22Rv1 (cell line): ENCODE data around the gene COL5A1.

Source experiments
- H3K27ac ChIP-seq: fragments of 450-650 bp; 2 replicates; pipeline ENCODE4 v1.5.1; 2017
- CTCF ChIP-seq: fragments of 450-650 bp; IDR thresholded peaks from 2 replicates; pipeline ENCODE4 v1.5.1; 2017; ENCODE audit warnings: mild to moderate bottlenecking
- ZFX ChIP-seq: fragments of 450-650 bp; IDR thresholded peaks from 2 replicates; pipeline ENCODE4 v1.6.1; 2017; ENCODE audit warnings: antibody characterized with exemption, borderline replicate concordance

The COL5A1 gene

GRCh38 chr9:134785325-134786108, 143.9 kb downstream of the COL5A1 start:
- TF ChIP-seq CTCF = no peak
- TF ChIP-seq ZFX = no peak

GRCh38 chr9:134787601-134788531, 146.3 kb downstream of the COL5A1 start:
- H3K27ac ChIP-seq = no peak overlapping the region
- TF ChIP-seq CTCF = no peak
- no peak for TF ChIP-seq ZFX

More at GRCh38 chr9:134785325-134786108, 143.9 kb downstream of the COL5A1 start:
- H3K27ac ChIP-seq = no peak overlapping the region

GRCh38 chr9:134789168-134789567, 147.6 kb downstream of the COL5A1 start:
- TF ChIP-seq ZFX = no peak
- no peak overlapping the region for H3K27ac ChIP-seq

GRCh38 chr9:134791009-134791408, 149.4 kb downstream of the COL5A1 start:
- H3K27ac ChIP-seq = no peak overlapping the region
- TF ChIP-seq CTCF (no peak), ZFX (no peak)

GRCh38 chr9:134792627-134793026, 151.0 kb downstream of the COL5A1 start:
- H3K27ac ChIP-seq = no peak overlapping the region
- TF ChIP-seq CTCF (no peak), ZFX (no peak)

GRCh38 chr9:134793288-134794188, 151.9 kb downstream of the COL5A1 start:
- H3K27ac ChIP-seq = no peak overlapping the region
- TF ChIP-seq ZFX = no peak

GRCh38 chr9:134794663-134795370, 153.2 kb downstream of the COL5A1 start:
- TF ChIP-seq CTCF (no peak), ZFX (no peak)
- no peak overlapping the region for H3K27ac ChIP-seq
